ENCODE results near the gene CAMK2A.

CAMK2A gene

GRCh38 chr5:150278046-150278730, 11.4 kb downstream of the CAMK2A start:
- DNase-seq = no peak

GRCh38 chr5:150277043-150277442, 12.5 kb downstream of the CAMK2A start:
- DNase-seq = no peak

DNA sequence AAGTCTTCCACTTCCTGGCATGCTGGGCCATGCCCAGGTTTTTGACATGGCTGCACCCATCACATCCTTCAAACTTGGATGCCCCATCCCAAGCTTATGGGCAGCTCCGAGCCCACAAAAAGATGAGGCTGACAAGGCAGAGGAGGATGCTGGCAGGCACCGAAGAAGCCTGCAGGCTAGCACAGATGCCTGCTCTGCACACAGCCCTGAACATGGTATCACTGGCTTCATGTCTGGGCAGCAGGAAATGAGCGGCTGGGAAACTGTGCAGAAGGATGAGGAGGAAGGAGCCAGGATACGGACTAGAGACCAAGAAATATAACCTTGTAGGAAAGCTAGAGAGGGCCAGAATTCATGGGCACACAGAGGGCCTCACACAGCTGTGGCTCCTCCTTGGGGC, 14.8 kb downstream of the CAMK2A start:
- DNase-seq = no peak

DNA sequence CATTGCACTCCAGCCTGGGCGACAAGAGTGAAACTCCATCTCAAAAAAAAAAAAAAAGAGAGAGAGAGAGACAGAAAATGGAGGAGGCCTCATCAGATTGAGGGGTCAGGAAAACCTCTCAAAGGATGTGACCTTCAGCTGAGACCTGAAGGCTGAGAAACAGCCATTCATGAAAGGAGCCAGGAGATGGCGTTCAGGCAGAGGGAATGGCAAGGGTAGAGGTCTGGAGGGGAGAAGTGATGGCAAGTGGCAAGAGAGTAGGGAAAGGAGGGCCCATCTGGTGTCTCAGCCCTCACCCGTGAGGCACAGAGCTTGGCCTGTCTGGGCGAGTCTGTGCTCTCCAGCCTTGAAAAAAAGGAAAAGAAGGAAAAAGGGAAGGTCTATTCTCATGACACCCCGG, 17.0 kb downstream of the CAMK2A start:
- DNase-seq = peak; percentile 17 to 35

DNA sequence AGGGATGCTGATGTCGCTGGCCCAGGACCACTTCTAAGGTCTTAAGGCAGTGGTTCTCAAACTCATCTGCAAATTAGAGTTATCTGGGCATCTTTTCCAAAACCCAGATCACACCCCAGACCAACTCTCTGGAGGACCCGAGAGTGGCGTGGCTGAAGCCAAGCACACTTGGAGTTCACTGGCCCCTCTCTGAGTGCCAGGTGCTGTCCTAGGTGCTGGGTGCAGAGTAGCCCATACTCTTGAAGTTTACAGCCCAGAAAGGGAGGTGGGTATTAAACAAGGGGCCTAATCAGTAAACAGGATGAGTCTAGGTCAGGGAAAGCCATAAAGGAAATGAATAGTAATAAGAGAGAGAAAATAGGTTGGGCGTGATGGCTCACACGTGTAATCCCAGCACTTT, 17.6 kb downstream of the CAMK2A start:
- DNase-seq = no peak

- no peak for DNase-seq
These were observed 18.3 kb downstream of the CAMK2A start for GRCh38 chr5:150271296-150271692.

- DNase-seq = no peak
These were observed 18.9 kb downstream of the CAMK2A start for GRCh38 chr5:150270541-150271295.

DNA sequence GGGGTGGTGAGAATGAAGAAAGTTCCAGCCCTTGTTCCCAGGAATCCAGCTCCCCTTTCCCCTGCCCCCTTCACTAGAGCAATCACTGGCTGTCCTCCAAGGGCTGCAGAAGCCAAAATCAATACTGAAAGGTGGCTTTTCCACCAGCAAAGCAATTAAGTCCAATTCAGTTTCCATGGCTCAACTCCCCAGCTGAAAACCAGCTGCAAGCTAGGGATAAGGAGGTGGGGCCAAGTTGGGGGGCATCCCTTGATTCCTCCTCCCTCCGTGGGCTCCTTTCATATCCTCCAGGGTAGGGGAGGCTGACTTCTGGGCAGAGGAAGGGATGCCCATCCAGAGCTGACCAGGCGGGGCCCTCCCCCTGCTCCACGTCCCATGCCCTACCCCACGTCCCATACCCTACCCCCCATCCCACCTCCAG, 22.7 kb downstream of the CAMK2A start:
- DNase-seq = no peak

DNA sequence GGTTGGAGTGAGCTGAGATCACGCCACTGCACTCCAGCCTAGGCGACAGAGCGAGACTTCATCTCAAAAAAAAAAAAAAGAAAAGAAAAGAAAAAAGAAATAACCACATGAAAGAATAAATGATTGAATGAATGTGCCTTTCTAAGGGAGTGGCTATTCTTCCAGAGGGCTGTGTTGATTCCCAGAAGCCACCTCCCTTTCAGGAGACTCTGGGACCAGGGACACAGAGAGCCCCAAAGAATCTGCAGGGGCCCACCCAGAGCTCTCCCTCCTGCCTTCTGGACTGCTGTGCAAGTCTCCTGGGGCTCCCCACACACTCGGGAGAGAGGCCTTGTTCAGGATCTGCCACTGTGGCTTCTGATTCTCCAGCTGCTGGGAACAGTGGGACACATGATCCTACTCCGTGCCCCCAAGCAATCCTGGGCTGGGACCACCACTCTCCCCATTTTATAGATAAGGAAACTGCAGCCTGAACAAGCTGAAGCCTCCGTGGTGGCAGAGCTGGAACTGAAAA, 23.6 kb downstream of the CAMK2A start:
- DNase-seq = no peak

- no peak for DNase-seq
These were observed 24.6 kb downstream of the CAMK2A start for GRCh38 chr5:150264667-150265603.

GRCh38 chr5:150263801-150264621, 25.6 kb downstream of the CAMK2A start:
- DNase-seq = no peak

DNA sequence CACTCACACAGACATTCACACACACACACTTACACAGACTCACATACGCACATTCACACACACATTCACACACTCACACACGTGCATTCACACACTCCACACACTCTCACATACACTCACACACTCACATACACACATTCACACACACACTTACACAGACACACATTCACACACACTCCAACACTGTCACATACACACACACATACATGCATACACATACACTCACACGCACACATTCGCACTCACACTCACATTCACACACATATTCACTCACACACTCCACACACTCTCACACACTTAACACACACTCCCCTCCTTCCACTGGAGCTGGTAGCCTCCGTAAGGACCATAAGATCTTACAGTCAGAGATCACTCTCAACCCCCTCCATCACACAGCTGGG, 26.2 kb downstream of the CAMK2A start:
- DNase-seq = no peak

GRCh38 chr5:150262502-150262901, 27.1 kb downstream of the CAMK2A start:
- DNase-seq = no peak

DNA sequence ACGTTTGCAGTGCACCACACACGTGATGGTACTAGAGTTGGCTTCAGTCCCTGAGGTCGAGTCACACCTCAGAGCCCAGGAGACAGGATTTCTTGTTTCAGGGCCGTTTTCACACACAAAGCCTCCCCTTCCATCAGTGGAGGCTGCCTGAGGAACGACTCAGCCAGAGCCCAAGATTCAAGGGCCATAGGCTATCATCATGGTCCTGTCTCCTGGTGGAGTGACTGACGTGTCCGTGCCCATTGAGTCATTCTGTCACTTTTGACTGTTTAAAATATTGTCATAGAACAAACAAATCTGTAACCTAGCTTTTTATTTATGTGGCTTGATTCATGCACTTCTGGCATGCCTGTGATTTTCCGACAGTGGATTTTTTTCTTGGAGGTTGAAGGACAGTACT, 28.3 kb downstream of the CAMK2A start:
- DNase-seq = no peak

DNA sequence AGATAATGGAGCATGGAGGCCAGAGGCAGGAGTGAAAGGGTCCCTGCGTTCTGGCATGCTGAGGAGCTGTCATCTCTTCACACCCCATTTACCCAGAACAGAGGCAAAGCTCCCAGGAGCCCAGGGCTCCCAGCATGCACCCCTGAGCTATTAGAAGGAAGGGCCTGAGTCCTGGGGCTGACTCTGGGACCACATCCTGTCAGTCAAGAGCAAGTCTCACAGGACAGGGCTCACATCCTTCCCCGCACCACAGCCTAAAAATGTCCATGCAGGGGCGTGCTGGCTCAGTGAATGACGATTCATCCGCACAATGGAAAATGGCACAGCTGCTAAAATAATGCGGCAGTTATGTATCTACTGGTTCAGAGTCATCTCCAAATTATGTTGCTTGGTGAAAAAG, 31.4 kb downstream of the CAMK2A start:
- DNase-seq = no peak

GRCh38 chr5:150257424-150257823, 32.1 kb downstream of the CAMK2A start:
- DNase-seq = no peak

DNA sequence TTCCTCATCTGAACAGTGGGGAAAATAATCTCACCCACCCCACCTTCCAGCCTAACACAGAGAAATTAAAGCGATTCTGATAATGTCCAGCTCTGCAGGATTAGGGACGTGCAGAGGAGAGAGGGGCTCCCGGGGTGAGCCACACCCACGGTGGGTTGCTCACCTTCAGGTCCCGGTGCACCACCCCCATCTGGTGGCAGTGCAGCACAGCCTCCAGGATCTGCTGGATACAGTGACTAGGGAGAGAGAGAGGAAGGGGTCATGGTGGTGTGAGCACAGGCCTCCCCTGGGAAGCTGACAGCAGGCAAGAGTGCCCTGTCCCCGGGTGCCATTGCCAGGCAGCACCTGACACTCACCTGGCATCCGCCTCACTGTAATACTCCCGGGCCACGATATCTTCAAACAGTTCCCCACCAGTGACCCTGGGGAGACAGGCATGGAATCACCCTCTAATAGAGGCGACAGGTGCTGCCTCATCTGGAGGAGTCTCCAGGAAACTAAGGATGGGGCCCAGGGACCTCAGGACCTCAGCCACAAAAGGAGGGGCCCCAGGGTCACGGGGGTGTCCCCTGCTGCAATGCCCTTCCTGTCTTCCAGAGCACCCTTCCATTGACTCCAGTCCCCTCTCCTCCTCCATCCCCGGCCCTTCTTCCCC, 33.0 kb downstream of the CAMK2A start:
- DNase-seq = no peak

GRCh38 chr5:150255659-150256409, 33.7 kb downstream of the CAMK2A start:
- DNase-seq = no peak

DNA sequence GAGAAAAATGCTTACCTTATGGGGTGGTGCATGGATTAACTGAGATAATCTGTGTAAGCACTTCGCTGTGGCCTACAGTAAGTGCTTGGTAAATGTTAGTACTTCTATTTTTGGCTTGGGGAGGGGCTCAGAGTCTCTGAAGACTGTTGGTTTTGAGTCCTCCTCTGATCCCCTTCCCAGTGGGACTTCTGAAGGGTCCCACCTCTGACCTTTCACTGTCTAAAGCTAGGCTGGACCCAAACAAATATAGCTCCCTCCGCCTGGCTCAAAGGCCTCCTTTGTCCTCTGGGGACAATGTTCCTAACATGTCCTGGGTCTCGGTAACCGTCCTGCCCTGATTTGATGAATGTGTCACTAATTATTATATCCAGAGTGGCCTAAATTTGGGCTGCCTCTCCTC, 34.8 kb downstream of the CAMK2A start:
- no peak for DNase-seq

GRCh38 chr5:150254363-150254762, 35.2 kb downstream of the CAMK2A start:
- DNase-seq = no peak

Measured in hippocampal formation (tissue), 2 donors.